ENCODE data around the gene KDM6B.

The KDM6B gene

GRCh38 chr17:7880076-7880868 is 46.3 kb downstream of the KDM6B start:
- no peak for DNase-seq (ENCODE audit: low read depth in 2 of 2)

DNA sequence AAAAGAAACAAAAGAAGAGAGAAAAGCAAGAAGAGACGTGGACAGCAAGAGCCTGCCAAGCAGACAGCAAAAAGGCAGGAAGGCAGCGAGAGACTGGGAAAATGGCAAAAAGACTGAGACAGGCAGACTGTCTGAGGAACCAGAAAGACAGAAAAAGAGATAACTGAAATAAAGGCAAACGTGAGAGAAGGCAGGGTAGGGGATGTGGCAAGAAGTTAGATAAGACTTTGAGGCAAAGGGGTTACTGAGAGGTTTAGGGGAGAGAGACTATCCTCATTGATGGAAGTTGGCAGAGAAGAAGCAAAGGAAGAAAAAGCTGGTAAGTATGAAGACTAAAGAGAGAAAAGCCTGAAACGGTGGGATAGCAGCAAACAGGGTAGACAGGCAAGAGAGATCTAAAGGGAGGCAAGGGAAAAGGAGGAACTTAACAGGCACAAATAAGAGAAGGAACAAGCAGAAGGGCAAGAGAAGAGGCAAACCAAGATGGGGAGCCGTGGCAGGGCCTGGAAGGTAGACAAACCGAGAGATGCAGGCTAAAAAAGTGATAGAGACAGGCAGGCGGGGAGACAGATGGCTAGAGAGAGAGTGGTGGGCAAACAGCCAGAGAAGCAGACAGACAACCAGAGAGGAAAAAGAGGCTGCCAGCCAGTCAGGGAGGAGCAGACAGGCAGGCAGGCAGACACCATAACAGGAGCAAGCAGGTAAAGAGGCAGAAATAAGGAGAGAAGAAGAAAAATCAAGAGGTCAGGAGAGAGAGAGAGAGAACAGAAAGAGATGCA is 47.4 kb downstream of the KDM6B start:
- DNase-seq (ENCODE audit: low read depth in 2 of 2) = no peak

GRCh38 chr17:7882068-7882467 is 48.1 kb downstream of the KDM6B start:
- no peak for DNase-seq (ENCODE audit: low read depth in 2 of 2)

GRCh38 chr17:7882629-7883028 is 48.6 kb downstream of the KDM6B start:
- DNase-seq (ENCODE audit: low read depth in 2 of 2) = no peak
